IPS-18a (cell line): ENCODE measurements around the gene NCBP1.
"Not testable (repeated sequence)": the region's sequence is repeated elsewhere in the genome, so short reads cannot be mapped to it uniquely, and the experiment has no call there.

Experiments used
- H3K27ac ChIP-seq: one replicate; pipeline ENCODE4 v1.5.1; 2013; ENCODE audit warnings: low read length
- H3K27me3 ChIP-seq: one replicate; pipeline ENCODE4 v1.6.1; 2013; ENCODE audit warnings: mild to moderate bottlenecking, low read length; ENCODE audit not compliant: control insufficient read depth, insufficient read depth
- H3K36me3 ChIP-seq: one replicate; pipeline ENCODE4 v1.6.1; 2013; ENCODE audit warnings: low read depth, low read length; ENCODE audit not compliant: control insufficient read depth
- H3K4me1 ChIP-seq: one replicate; pipeline ENCODE4 v1.6.1; 2013; ENCODE audit warnings: low read depth, low read length; ENCODE audit not compliant: control insufficient read depth
- H3K4me3 ChIP-seq: one replicate; pipeline ENCODE4 v1.5.1; 2013; ENCODE audit warnings: low read length
- H3K9ac ChIP-seq: one replicate; pipeline ENCODE4 v1.6.1; 2013; ENCODE audit warnings: mild to moderate bottlenecking, low read length, moderate library complexity
- H3K9me3 ChIP-seq: one replicate; pipeline ENCODE4 v1.6.1; 2013; ENCODE audit warnings: low read depth, low read length; ENCODE audit not compliant: control insufficient read depth

The NCBP1 gene

GRCh38 chr9:97689401-97690180 lies 56.0 kb downstream of the NCBP1 start:
- Histone ChIP-seq H3K9ac (no peak overlapping the region), H3K27ac (no peak overlapping the region), H3K4me3 (no peak overlapping the region), H3K4me1 (no peaks in the 10 kb centered on the region), H3K27me3 (no peaks in the 10 kb centered on the region), H3K9me3 (no peaks in the 10 kb centered on the region), H3K36me3 (peaks cover 1% of the 10 kb centered on the region)

- Histone ChIP-seq H3K27me3 (peaks cover 33% of the 10 kb centered on the region), H3K4me1 (peaks cover 12% of the 10 kb centered on the region), H3K9ac (no peak overlapping the region), H3K9me3 (no peaks in the 10 kb centered on the region), H3K36me3 (no peaks in the 10 kb centered on the region), H3K4me3 (no peak overlapping the region), H3K27ac (no peak overlapping the region)
These were observed 61.1 kb downstream of the NCBP1 start for GRCh38 chr9:97694769-97695168.

GRCh38 chr9:97695390-97695789 lies 61.8 kb downstream of the NCBP1 start:
- peaks cover 33% of the 10 kb centered on the region for H3K27me3 ChIP-seq
- H3K36me3 ChIP-seq = no peaks in the 10 kb centered on the region
- peaks cover 12% of the 10 kb centered on the region for H3K4me1 ChIP-seq
- H3K4me3 ChIP-seq = no peak overlapping the region
- H3K27ac ChIP-seq = no peak overlapping the region
- no peak overlapping the region for H3K9ac ChIP-seq
- no peaks in the 10 kb centered on the region for H3K9me3 ChIP-seq

GRCh38 chr9:97695995-97696802 lies 62.6 kb downstream of the NCBP1 start:
- Histone ChIP-seq H3K27ac (no peak overlapping the region), H3K9me3 (no peaks in the 10 kb centered on the region), H3K4me3 (peak overlapping the region; percentile 89), H3K27me3 (peaks cover 33% of the 10 kb centered on the region), H3K4me1 (peaks cover 12% of the 10 kb centered on the region), H3K9ac (peak overlapping the region; percentile 53), H3K36me3 (no peaks in the 10 kb centered on the region)

GRCh38 chr9:97696803-97697601 lies 63.4 kb downstream of the NCBP1 start, which contains the start of gene XPA:
Gene XPA (minus strand): TSS chr9:97697340. CDS start chr9:97697292, 48 bp downstream.
- H3K4me1 ChIP-seq = peaks cover 12% of the 10 kb centered on the region
- H3K4me3 ChIP-seq = peak within 1 kb of the TSS; percentile 89
- peaks cover 33% of the 10 kb centered on the region for H3K27me3 ChIP-seq
- peak within 1 kb of the TSS; percentile 53 for H3K9ac ChIP-seq
- no peaks in the 10 kb centered on the region for H3K36me3 ChIP-seq
- no peaks in the 10 kb centered on the region for H3K9me3 ChIP-seq
- H3K27ac ChIP-seq = no peak within 1 kb of the TSS

GRCh38 chr9:97697837-97698236 lies 64.2 kb downstream of the NCBP1 start:
- Histone ChIP-seq H3K27me3 (peaks cover 33% of the 10 kb centered on the region), H3K9me3 (no peaks in the 10 kb centered on the region), H3K9ac (no peak overlapping the region), H3K27ac (no peak overlapping the region), H3K4me1 (peaks cover 12% of the 10 kb centered on the region), H3K36me3 (no peaks in the 10 kb centered on the region), H3K4me3 (peak overlapping the region; percentile 89)

GRCh38 chr9:97698865-97699264 lies 65.2 kb downstream of the NCBP1 start:
- Histone ChIP-seq H3K36me3 (no peaks in the 10 kb centered on the region), H3K4me1 (peaks cover 12% of the 10 kb centered on the region), H3K9me3 (no peaks in the 10 kb centered on the region), H3K27me3 (peaks cover 33% of the 10 kb centered on the region), H3K4me3 (no peak overlapping the region), H3K9ac (no peak overlapping the region), H3K27ac (no peak overlapping the region)

GRCh38 chr9:97699281-97699680 lies 65.7 kb downstream of the NCBP1 start:
- Histone ChIP-seq H3K27me3 (peaks cover 33% of the 10 kb centered on the region), H3K4me1 (peaks cover 12% of the 10 kb centered on the region)
- not testable (repeated sequence) for H3K27ac ChIP-seq, H3K36me3 ChIP-seq, H3K4me3 ChIP-seq, H3K9ac ChIP-seq, H3K9me3 ChIP-seq

- Histone ChIP-seq H3K27me3 (peaks cover 33% of the 10 kb centered on the region), H3K4me1 (peaks cover 12% of the 10 kb centered on the region)
- not testable (repeated sequence) for H3K36me3 ChIP-seq, H3K9me3 ChIP-seq, H3K27ac ChIP-seq, H3K9ac ChIP-seq, H3K4me3 ChIP-seq
These were observed 66.2 kb downstream of the NCBP1 start for GRCh38 chr9:97699824-97700223.

GRCh38 chr9:97703437-97704344 lies 70.1 kb downstream of the NCBP1 start:
- Histone ChIP-seq H3K4me3 (no peak overlapping the region), H3K9me3 (no peaks in the 10 kb centered on the region)

More at GRCh38 chr9:97703437-97704344, 70.1 kb downstream of the NCBP1 start:
- Histone ChIP-seq H3K27me3 (peaks cover 12% of the 10 kb centered on the region), H3K27ac (no peak overlapping the region), H3K4me1 (no peaks in the 10 kb centered on the region), H3K9ac (no peak overlapping the region), H3K36me3 (no peaks in the 10 kb centered on the region)
